ENCODE measurements around the gene MAP3K14.

DNA sequence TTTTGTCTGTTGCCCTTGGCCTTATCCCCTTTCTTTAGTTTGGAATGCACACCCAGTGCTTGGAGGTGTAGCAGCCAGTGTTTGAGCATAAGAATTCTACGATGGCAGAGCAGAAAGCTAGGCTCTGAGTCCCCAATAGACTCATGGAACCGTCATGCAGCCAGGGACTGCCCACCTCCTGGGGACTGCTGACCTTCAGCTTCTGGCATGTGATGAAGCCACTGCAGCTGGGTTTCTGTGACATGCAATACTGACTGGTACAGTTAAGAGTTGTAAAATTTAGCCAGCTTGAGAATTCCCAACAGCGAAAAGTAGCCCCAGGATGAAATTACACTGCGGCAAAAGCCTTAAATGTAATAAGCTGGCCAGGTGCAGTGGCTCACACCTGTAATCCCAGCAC lies 9.0 kb upstream of the MAP3K14 start:
- no peak for TF ChIP-seq POLR2A (IDR thresholded peaks at IDR 0.05; ENCODE audit: low read depth, low read length)
- TF ChIP-seq POLR2AphosphoS5 (IDR thresholded peaks at IDR 0.05; ENCODE audit: low read depth, low read length) = no peak
- TF ChIP-seq TAF1 (IDR thresholded peaks at IDR 0.05; ENCODE audit: borderline replicate concordance, low read depth, low read length) = no peak

All from GM12892 (cell line).